PC-9 (cell line): ENCODE data around the gene MACROD2. TPM values are rescaled to one million over a fixed set of nuclear protein-coding genes. Genes with fewer than 3 reads are reported as not detected.
"Not testable (repeated sequence)": the region's sequence is repeated elsewhere in the genome, so short reads cannot be mapped to it uniquely, and the experiment has no call there.

Experiments used
- BruUV-seq: library from RNA; stranded (reverse); fragments of 400-500 nt; replicated peaks from 2 replicates; lab custom pipeline; 2021; lab: Mats Ljungman, UMichigan
- CTCF ChIA-PET: fragments of 300-600 bp; sonication (Branson Sonifier 250); formaldehyde crosslinking; loops from one replicate; lab custom pipeline; 2022; ENCODE audit warnings: antibody characterized with exemption; lab: Charles Lee
- POLR2A ChIA-PET: fragments of 300-600 bp; sonication (Branson Sonifier 250); formaldehyde crosslinking; loops from one replicate; lab custom pipeline; 2022; ENCODE audit warnings: antibody characterized with exemption; ENCODE audit not compliant: unreplicated experiment; lab: Charles Lee
- DNase-seq, 2 experiments: peaks; one replicate each; pipeline versions ENCODE4 v3.0.0 to v3.0.0-alpha.2; 2015 to 2022; ENCODE audit warnings: mixed read lengths in 1 of 2
- H2AFZ ChIP-seq: fragments of 200-600 bp; sonication (generic); 2 replicates; pipeline ENCODE4 v1.8.1; 2017; ENCODE audit warnings: antibody characterized with exemption
- H3F3A ChIP-seq: fragments of 200-600 bp; sonication (generic); 2 replicates; pipeline ENCODE4 v1.8.1; 2017; ENCODE audit warnings: antibody characterized with exemption, mild to moderate bottlenecking, low read depth; ENCODE audit not compliant: insufficient read depth
- H3K27ac ChIP-seq: fragments of 200-600 bp; sonication (generic); 2 replicates; pipeline ENCODE4 v1.6.1; 2016; ENCODE audit warnings: mixed run types
- H3K27me3 ChIP-seq: fragments of 200-600 bp; sonication (generic); 2 replicates; pipeline ENCODE4 v1.6.1; 2016; ENCODE audit warnings: low read depth, mixed run types; ENCODE audit not compliant: insufficient read depth
- H3K36me3 ChIP-seq: fragments of 200-600 bp; sonication (generic); 2 replicates; pipeline ENCODE4 v1.6.1; 2016; ENCODE audit warnings: low read depth, mixed run types
- H3K4me1 ChIP-seq: fragments of 200-600 bp; sonication (generic); replicated peaks from 2 replicates; pipeline ENCODE4 v1.6.1; 2016; ENCODE audit warnings: mixed run types; ENCODE audit not compliant: insufficient read depth
- H3K4me2 ChIP-seq: fragments of 200-600 bp; sonication (generic); 2 replicates; pipeline ENCODE4 v1.6.1; 2017; ENCODE audit warnings: mixed run types
- H3K4me3 ChIP-seq: fragments of 200-600 bp; sonication (generic); 2 replicates; pipeline ENCODE4 v1.6.1; 2016; ENCODE audit warnings: mixed run types
- H3K79me2 ChIP-seq: fragments of 200-600 bp; sonication (generic); 2 replicates; pipeline ENCODE4 v1.6.1; 2017; ENCODE audit warnings: low read depth, mixed run types
- H3K9me2 ChIP-seq: fragments of 200-600 bp; sonication (generic); 2 replicates; pipeline ENCODE4 v1.8.1; 2017; ENCODE audit warnings: mild to moderate bottlenecking; ENCODE audit not compliant: insufficient read depth
- H3K9me3 ChIP-seq: fragments of 200-600 bp; sonication (generic); 2 replicates; pipeline ENCODE4 v1.8.1; 2016; ENCODE audit warnings: low read depth; ENCODE audit not compliant: insufficient read depth
- H4K20me1 ChIP-seq: fragments of 200-600 bp; sonication (generic); 2 replicates; pipeline ENCODE4 v1.8.1; 2017; ENCODE audit not compliant: insufficient read depth
- CTCF ChIP-seq: fragments of 200-600 bp; sonication (generic); conservative IDR thresholded peaks from 2 replicates; pipeline ENCODE4 v1.6.1; 2017; ENCODE audit warnings: mixed run types, antibody characterized with exemption, mild to moderate bottlenecking, moderate library complexity
- EZH2 ChIP-seq: fragments of 200-600 bp; sonication (generic); IDR thresholded peaks from 2 replicates; pipeline ENCODE4 v1.8.0; 2017; ENCODE audit warnings: antibody characterized with exemption, low read depth
- intact Hi-C: fragments of 100-400 bp; cut with micrococcal nuclease; formaldehyde crosslinking; loops from one replicate; pipeline ENCODE4 v1.10.0; 2022; ENCODE audit not compliant: unreplicated experiment
- total RNA-seq: library from RNA; stranded (reverse); gene quantifications from 2 replicates; pipeline ENCODE4 v1.2.3, GENCODE V29; 2021

Gene MACROD2
- total RNA-seq, 1 experiment from 2014 or later, result 11.4 TPM

GRCh38 chr20:15523400-15523799 lies 1528.1 kb downstream of the MACROD2 start:
- H3K4me2 ChIP-seq, result no peak overlapping the region
- H3K9me2 ChIP-seq, result no peaks in the 10 kb centered on the region
- POLR2A ChIA-PET, result no interaction called here
- intact Hi-C loops, result no loop called here
- no peaks in the 10 kb centered on the region for H3K4me1 ChIP-seq
- no peak overlapping the region for H3K27ac ChIP-seq
- no peak overlapping the region for H2AFZ ChIP-seq
- no TSS peak for BruUV-seq
- no peaks in the 10 kb centered on the region for H3K27me3 ChIP-seq
- H3K79me2 ChIP-seq, result no peaks in the 10 kb centered on the region
- H3K4me3 ChIP-seq, result no peak overlapping the region
- DNase-seq, result no peak
- H4K20me1 ChIP-seq, result no peaks in the 10 kb centered on the region
- TF ChIP-seq CTCF, result no peak
- TF ChIP-seq EZH2, result no peak
- no peaks in the 10 kb centered on the region for H3F3A ChIP-seq
- H3K9me3 ChIP-seq, result no peaks in the 10 kb centered on the region
- no peaks in the 10 kb centered on the region for H3K36me3 ChIP-seq
- CTCF ChIA-PET, result no interaction called here

- Histone ChIP-seq H4K20me1 (no peaks in the 10 kb centered on the region), H2AFZ (no peak overlapping the region), H3K36me3 (no peaks in the 10 kb centered on the region), H3F3A (no peaks in the 10 kb centered on the region), H3K79me2 (no peaks in the 10 kb centered on the region), H3K9me2 (no peaks in the 10 kb centered on the region), H3K27ac (no peak overlapping the region), H3K4me1 (no peaks in the 10 kb centered on the region), H3K4me2 (no peak overlapping the region), H3K27me3 (no peaks in the 10 kb centered on the region), H3K9me3 (no peaks in the 10 kb centered on the region), H3K4me3 (no peak overlapping the region)
- CTCF ChIA-PET, result no interaction called here
- DNase-seq, result no peak
- TF ChIP-seq CTCF (no peak), EZH2 (no peak)
- intact Hi-C loops, result no loop called here
- BruUV-seq, result no TSS peak
- POLR2A ChIA-PET, result no interaction called here
These were observed 1533.2 kb downstream of the MACROD2 start for GRCh38 chr20:15528391-15529111.

- H3K79me2 ChIP-seq, result no peaks in the 10 kb centered on the region
- no peak overlapping the region for H2AFZ ChIP-seq
- H3K9me2 ChIP-seq, result no peaks in the 10 kb centered on the region
- H3K4me3 ChIP-seq, result no peak overlapping the region
- no peaks in the 10 kb centered on the region for H3K27me3 ChIP-seq
- no peaks in the 10 kb centered on the region for H3K4me1 ChIP-seq
- intact Hi-C loops, result no loop called here
- ChIA-PET CTCF (no interaction called here), POLR2A (no interaction called here)
- no peaks in the 10 kb centered on the region for H3K9me3 ChIP-seq
- H4K20me1 ChIP-seq, result no peaks in the 10 kb centered on the region
- DNase-seq, result no peak
- TF ChIP-seq EZH2 (no peak), CTCF (no peak)
- H3K27ac ChIP-seq, result no peak overlapping the region
- H3F3A ChIP-seq, result no peaks in the 10 kb centered on the region
- H3K4me2 ChIP-seq, result no peak overlapping the region
- BruUV-seq, result no TSS peak
- no peaks in the 10 kb centered on the region for H3K36me3 ChIP-seq
These were observed 1540.5 kb downstream of the MACROD2 start for GRCh38 chr20:15535863-15536262.

GRCh38 chr20:15537200-15537599 lies 1541.9 kb downstream of the MACROD2 start:
- CTCF ChIA-PET, POLR2A ChIA-PET, H3K4me3 ChIP-seq, H3K4me1 ChIP-seq, H3K9me2 ChIP-seq, intact Hi-C loops, DNase-seq, H3K27me3 ChIP-seq, BruUV-seq, H3K9me3 ChIP-seq, H3K36me3 ChIP-seq, H3F3A ChIP-seq, H3K4me2 ChIP-seq, H3K79me2 ChIP-seq, H4K20me1 ChIP-seq, H3K27ac ChIP-seq, H2AFZ ChIP-seq: not testable (repeated sequence)
